RWPE1 (cell line): Measurements from ENCODE around the gene WDTC1.
"Not testable (repeated sequence)": the region's sequence is repeated elsewhere in the genome, so short reads cannot be mapped to it uniquely, and the experiment has no call there.

Experiments
- CTCF ChIA-PET: fragments of 350-600 bp; sonication (Branson Sonifier 250); formaldehyde crosslinking; extraction: SDS; loops from one replicate; lab custom pipeline; 2021; lab: Yijun Ruan, JAX
- POLR2A ChIA-PET: fragments of 400-600 bp; formaldehyde crosslinking; extraction: SDS; loops from one replicate; lab custom pipeline; 2020; ENCODE audit warnings: antibody characterized with exemption; ENCODE audit not compliant: low non-redundant PET; lab: Yijun Ruan, JAX
- DNase-seq: peaks from one replicate; pipeline ENCODE4 v3.0.0; 2012; ENCODE audit warnings: low spot score
- H3K27ac ChIP-seq: fragments of 450-650 bp; 2 replicates; pipeline ENCODE4 v1.5.1; 2017
- TF ChIP-seq, protein P1 (sequence below): fragments of 450-650 bp; conservative IDR thresholded peaks from 2 replicates; pipeline ENCODE4 v1.5.1; 2017; ENCODE audit warnings: low read depth, mild to moderate bottlenecking

WDTC1 gene

DNA sequence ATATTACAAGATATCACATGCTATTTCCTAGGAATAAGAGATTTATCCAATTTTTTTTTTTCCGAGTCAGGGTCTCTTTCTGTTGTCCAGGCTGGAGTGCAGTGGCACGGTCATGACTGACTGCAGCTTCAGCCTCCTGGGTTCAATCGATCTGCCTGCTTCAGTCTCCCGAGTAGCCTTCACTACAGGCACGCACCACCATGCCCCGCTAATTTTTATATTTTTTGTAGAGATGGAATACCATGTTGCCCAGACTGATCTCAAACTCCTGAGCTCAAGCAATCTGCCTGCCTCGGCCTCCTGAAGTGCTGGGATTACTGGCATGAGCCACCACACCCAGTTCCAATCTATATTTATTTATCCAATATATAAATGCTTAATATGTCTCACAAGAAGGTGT is 18.0 kb upstream of the WDTC1 start:
- no peak overlapping the region for H3K27ac ChIP-seq
- TF ChIP-seq, protein P1, sequence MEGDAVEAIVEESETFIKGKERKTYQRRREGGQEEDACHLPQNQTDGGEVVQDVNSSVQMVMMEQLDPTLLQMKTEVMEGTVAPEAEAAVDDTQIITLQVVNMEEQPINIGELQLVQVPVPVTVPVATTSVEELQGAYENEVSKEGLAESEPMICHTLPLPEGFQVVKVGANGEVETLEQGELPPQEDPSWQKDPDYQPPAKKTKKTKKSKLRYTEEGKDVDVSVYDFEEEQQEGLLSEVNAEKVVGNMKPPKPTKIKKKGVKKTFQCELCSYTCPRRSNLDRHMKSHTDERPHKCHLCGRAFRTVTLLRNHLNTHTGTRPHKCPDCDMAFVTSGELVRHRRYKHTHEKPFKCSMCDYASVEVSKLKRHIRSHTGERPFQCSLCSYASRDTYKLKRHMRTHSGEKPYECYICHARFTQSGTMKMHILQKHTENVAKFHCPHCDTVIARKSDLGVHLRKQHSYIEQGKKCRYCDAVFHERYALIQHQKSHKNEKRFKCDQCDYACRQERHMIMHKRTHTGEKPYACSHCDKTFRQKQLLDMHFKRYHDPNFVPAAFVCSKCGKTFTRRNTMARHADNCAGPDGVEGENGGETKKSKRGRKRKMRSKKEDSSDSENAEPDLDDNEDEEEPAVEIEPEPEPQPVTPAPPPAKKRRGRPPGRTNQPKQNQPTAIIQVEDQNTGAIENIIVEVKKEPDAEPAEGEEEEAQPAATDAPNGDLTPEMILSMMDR = no peak
- CTCF ChIA-PET = no interaction called here
- no peak for DNase-seq
- POLR2A ChIA-PET = interaction anchor here (0.6 kb wide), 1 partner anchor 21 kb away, joined by 3 read pairs; no protein-coding TSS in a partner anchor

DNA sequence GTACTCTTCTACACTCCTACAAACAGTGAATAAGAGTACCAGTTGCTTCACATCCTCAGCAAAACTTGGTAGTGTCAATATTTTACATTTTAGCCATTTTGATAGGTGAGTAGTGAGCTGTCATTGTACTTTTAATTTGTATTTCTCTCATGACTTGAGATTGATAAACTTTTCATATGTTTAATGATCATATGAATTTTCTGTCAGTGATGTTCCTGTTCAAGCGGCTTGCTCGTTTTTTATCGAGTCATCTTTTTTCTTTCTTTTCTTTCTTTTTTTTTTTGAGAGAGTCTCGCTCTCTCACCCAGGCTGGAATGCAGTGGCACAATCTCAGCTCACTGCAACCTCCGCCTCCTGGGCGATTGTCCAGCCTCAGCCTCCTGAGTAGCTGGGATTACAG is 17.0 kb upstream of the WDTC1 start:
- ChIA-PET POLR2A (no interaction called here), CTCF (no interaction called here)
- TF ChIP-seq, protein P1 = no peak
- H3K27ac ChIP-seq = no peak overlapping the region
- DNase-seq = no peak

DNA sequence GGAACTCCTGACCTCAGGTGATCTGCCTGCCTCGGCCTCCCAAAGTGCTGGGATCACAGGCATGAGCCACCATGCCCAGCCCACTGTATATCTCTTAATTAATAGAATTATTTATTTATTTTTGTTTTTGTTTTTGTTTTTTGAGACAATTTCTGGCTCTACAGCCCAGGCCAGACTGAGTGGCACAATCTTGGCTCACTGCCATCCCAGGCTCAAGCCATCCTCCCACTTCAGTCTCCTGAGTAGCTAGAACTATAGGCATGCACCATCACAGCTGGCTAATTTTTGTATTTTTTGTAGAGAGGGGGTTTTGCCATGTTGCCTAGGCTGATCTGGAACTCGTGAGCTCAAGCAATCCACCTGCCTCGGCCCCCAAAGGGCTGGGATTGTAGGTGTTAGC is 15.7 kb upstream of the WDTC1 start:
- POLR2A ChIA-PET = no interaction called here
- no peak for DNase-seq
- TF ChIP-seq, protein P1 = no peak
- H3K27ac ChIP-seq = no peak overlapping the region
- CTCF ChIA-PET = no interaction called here

DNA sequence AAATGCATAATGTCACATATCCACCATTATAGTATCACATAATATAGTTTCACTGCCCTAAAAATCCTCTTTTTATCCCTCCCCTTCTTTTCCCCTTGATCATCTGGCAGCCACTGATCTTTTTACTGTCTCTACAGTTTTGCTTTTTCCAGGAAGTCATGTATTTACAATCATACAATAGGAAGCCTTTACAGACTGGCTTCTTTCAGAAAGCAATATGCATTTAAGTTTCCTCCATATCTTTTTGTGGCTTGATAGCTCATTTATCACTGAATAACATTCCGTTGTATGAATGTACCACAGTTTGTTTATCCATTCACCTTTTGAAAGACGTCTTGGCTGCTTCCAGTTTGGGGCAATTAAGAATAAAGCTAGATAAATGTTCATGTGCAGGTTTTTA is 14.3 kb upstream of the WDTC1 start:
- H3K27ac ChIP-seq = no peak overlapping the region
- DNase-seq = no peak
- TF ChIP-seq, protein P1 = no peak
- POLR2A ChIA-PET = no interaction called here
- CTCF ChIA-PET = interaction anchor here (0.6 to 0.7 kb wide), 3 partner anchors 14 to 67 kb away, joined by 3 to 4 read pairs (median 3); partner anchors contain the start of gene WDTC1

DNA sequence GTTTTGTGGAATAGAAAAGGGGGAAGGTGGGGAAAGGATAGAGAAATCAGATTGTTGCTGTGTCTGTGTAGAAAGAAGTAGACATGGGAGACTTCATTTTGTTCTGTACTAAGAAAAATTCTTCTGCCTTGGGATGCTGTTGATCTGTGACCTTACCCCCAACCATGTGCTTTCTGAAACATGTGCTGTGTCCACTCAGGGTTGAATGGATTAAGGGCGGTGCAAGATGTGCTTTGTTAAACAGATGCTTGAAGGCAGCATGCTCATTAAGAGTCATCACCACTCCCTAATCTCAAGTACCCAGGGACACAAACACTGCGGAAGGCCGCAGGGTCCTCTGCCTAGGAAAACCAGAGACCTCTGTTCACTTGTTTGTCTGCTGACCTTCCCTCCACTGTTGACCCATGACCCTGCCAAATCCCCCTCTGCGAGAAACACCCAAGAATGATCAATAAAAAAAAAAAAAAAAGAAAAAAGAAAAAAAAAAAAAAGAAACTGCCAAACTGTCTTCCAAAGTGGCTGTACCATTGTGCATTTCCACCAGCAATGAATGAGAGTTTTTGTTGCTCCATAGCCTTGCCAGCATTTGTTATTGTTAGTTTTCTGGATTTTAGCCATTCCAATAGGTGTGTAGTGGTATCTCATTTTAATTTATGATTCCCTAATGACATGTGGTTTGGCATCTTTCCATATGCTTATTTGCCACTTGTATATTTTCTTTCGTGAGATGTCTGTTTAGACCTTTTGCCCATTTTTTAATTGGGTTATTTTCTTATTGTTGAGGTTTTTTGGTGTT is 13.5 kb upstream of the WDTC1 start:
- POLR2A ChIA-PET, H3K27ac ChIP-seq, DNase-seq: not testable (repeated sequence)
- CTCF ChIA-PET = interaction anchor here (0.6 to 0.7 kb wide), 3 partner anchors 13 to 68 kb away, joined by 3 to 4 read pairs (median 3); partner anchors contain the start of gene WDTC1

DNA sequence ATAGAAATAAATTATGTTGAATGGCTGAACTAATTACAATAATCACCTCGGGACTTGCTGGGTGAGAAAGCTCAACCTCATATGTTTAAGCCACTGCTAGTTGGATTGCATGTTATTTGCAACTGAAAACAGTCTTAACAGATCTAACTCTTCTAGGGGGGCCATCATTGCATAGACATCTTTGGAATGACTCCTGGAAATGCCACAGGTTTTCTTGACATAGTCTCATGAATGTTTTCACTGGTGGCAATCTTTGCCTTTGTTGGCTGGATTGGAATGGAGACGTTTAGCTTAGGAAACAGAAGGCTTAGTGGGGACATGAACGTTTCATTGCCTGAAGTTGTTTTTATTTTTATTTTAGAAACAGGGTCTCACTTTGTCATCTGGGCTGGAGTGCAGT is 8.8 kb upstream of the WDTC1 start:
- ChIA-PET CTCF (interaction anchor here (0.6 kb wide), 2 partner anchors 15 to 478 kb away, joined by 4 to 5 read pairs; no protein-coding TSS in a partner anchor), POLR2A (no interaction called here)
- H3K27ac ChIP-seq = no peak overlapping the region
- no peak for DNase-seq
- TF ChIP-seq, protein P1 = no peak

DNA sequence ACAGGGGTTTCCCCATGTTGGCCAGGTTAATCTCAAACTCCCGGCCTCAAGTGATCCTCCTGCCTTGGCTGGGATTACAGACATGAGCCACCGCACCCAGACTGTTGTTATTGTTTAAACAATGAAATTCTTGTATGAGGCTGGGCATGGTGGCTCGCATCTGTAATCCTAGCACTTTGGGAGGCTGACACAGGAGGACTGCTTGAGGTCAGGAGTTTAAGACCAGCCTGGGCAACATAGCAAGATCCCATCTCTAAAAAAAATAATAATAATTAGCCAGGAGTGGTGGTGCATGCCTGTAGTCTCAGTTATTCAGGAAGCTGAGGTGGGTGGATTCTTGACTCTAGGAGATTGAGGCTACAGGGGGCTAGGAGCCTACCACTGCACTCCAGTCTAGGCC is 6.7 kb upstream of the WDTC1 start:
- POLR2A ChIA-PET = no interaction called here
- DNase-seq = no peak
- no peak overlapping the region for H3K27ac ChIP-seq
- TF ChIP-seq, protein P1 = no peak
- CTCF ChIA-PET = interaction anchor here (0.7 kb wide), 1 partner anchor 35 kb away, joined by 8 read pairs; no protein-coding TSS in a partner anchor
